Activated CD8-positive, alpha-beta T cell treated with anti-CD3 and anti-CD28 coated beads for 36 hours (primary cell): Measurements from ENCODE around the gene TNS4. TPM values are rescaled to one million over a fixed set of nuclear protein-coding genes. Genes with fewer than 3 reads are reported as not detected.
A peak's percentile ranks its signal among the peaks of the same experiment; 100 is the strongest.

ENCODE experiments used
- ATAC-seq: fragments of 200-7000 bp; cut with Tn5 transposase; one replicate; pipeline ENCODE4 v1.10.0; 2021; ENCODE audit warnings: mild to moderate bottlenecking, moderate library complexity
- CTCF ChIA-PET: fragments of 350-600 bp; sonication (Branson Sonifier 250); formaldehyde crosslinking; loops from one replicate; lab custom pipeline; 2021; ENCODE audit warnings: antibody characterized with exemption; lab: Charles Lee
- POLR2A ChIA-PET: fragments of 350-600 bp; sonication (Branson Sonifier 250); formaldehyde crosslinking; loops from one replicate; lab custom pipeline; 2021; ENCODE audit warnings: antibody characterized with exemption; lab: Charles Lee
- DNase-seq: peaks from one replicate; pipeline ENCODE4 v3.0.0-alpha.2; 2020
- H3K27ac Mint-ChIP-seq: one replicate; pipeline ENCODE4 v1.8.0; 2021; ENCODE audit warnings: mild to moderate bottlenecking, mixed read lengths
- H3K27me3 Mint-ChIP-seq: one replicate; pipeline ENCODE4 v1.8.0; 2021; ENCODE audit warnings: mixed read lengths
- H3K36me3 Mint-ChIP-seq: one replicate; pipeline ENCODE4 v1.8.0; 2021; ENCODE audit warnings: low read depth, mixed read lengths
- H3K4me1 Mint-ChIP-seq: one replicate; pipeline ENCODE4 v1.8.0; 2021; ENCODE audit warnings: low read depth, mixed read lengths
- H3K4me3 Mint-ChIP-seq: one replicate; pipeline ENCODE4 v1.8.0; 2021; ENCODE audit warnings: mild to moderate bottlenecking, moderate library complexity, mixed read lengths
- H3K9me3 Mint-ChIP-seq: one replicate; pipeline ENCODE4 v1.8.0; 2021; ENCODE audit warnings: mixed read lengths
- intact Hi-C: fragments of 100-400 bp; cut with micrococcal nuclease; formaldehyde crosslinking; loops from one replicate; pipeline ENCODE4 v1.10.0; 2022
- total RNA-seq, 2 experiments: library from RNA; stranded (reverse); gene quantifications; one replicate each; pipeline ENCODE4 v1.2.3, GENCODE V29; 2021
- TF ChIP-seq, protein P1 (sequence below): fragments of 200-600 bp; IDR thresholded peaks from one replicate; pipeline ENCODE4 v1.8.0; 2022; ENCODE audit warnings: antibody characterized with exemption, mild to moderate bottlenecking

The TNS4 gene
- total RNA-seq, 2 experiments from 2014 or later = 5.8 to 6.3 TPM

GRCh38 chr17:40487371-40488020 lies 13.9 kb downstream of the TNS4 start:
- H3K4me3 Mint-ChIP-seq = no peak overlapping the region
- DNase-seq (no peak), ATAC-seq (no peak)
- intact Hi-C loops = no loop called here
- TF ChIP-seq, protein P1, sequence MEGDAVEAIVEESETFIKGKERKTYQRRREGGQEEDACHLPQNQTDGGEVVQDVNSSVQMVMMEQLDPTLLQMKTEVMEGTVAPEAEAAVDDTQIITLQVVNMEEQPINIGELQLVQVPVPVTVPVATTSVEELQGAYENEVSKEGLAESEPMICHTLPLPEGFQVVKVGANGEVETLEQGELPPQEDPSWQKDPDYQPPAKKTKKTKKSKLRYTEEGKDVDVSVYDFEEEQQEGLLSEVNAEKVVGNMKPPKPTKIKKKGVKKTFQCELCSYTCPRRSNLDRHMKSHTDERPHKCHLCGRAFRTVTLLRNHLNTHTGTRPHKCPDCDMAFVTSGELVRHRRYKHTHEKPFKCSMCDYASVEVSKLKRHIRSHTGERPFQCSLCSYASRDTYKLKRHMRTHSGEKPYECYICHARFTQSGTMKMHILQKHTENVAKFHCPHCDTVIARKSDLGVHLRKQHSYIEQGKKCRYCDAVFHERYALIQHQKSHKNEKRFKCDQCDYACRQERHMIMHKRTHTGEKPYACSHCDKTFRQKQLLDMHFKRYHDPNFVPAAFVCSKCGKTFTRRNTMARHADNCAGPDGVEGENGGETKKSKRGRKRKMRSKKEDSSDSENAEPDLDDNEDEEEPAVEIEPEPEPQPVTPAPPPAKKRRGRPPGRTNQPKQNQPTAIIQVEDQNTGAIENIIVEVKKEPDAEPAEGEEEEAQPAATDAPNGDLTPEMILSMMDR = no peak
- H3K36me3 Mint-ChIP-seq = no peaks in the 10 kb centered on the region
- ChIA-PET POLR2A (interaction anchor here (0.9 to 1.0 kb wide), 2 partner anchors 15 to 27 kb away, joined by 3 to 4 read pairs; no protein-coding TSS in a partner anchor), CTCF (interaction anchor here (0.7 to 1.9 kb wide), 5 partner anchors 11 to 73 kb away, joined by 3 to 10 read pairs (median 4); partner anchors contain the start of gene TOP2A)
- no peaks in the 10 kb centered on the region for H3K27me3 Mint-ChIP-seq
- H3K4me1 Mint-ChIP-seq = peaks cover 59% of the 10 kb centered on the region
- no peak overlapping the region for H3K27ac Mint-ChIP-seq
- no peaks in the 10 kb centered on the region for H3K9me3 Mint-ChIP-seq

GRCh38 chr17:40486522-40487370 lies 14.7 kb downstream of the TNS4 start:
- DNase-seq = no peak
- CTCF ChIA-PET = interaction anchor here (1.8 to 1.9 kb wide), 3 partner anchors 10 to 74 kb away, joined by 4 to 10 read pairs (median 5); no protein-coding TSS in a partner anchor

GRCh38 chr17:40485851-40486521 lies 15.4 kb downstream of the TNS4 start:
- Mint-ChIP-seq H3K27ac (peak overlapping the region; percentile 71), H3K27me3 (no peaks in the 10 kb centered on the region), H3K4me3 (no peak overlapping the region), H3K4me1 (peaks cover 61% of the 10 kb centered on the region), H3K36me3 (no peaks in the 10 kb centered on the region), H3K9me3 (no peaks in the 10 kb centered on the region)
- CTCF ChIA-PET = no interaction called here
- intact Hi-C loops = no loop called here
- ATAC-seq (peak; percentile 50), DNase-seq (peak; percentile 64)
- TF ChIP-seq, protein P1 = no peak
- POLR2A ChIA-PET = interaction anchor here (1.0 kb wide), 1 partner anchor 8 kb away, joined by 3 read pairs; no protein-coding TSS in a partner anchor

More at GRCh38 chr17:40486522-40487370, 14.7 kb downstream of the TNS4 start:
- H3K36me3 Mint-ChIP-seq = no peaks in the 10 kb centered on the region
- no peaks in the 10 kb centered on the region for H3K9me3 Mint-ChIP-seq
- ATAC-seq = no peak
- H3K27ac Mint-ChIP-seq = peak overlapping the region; percentile 39
- intact Hi-C loops = no loop called here
- no peak overlapping the region for H3K4me3 Mint-ChIP-seq
- TF ChIP-seq, protein P1 = no peak
- no peaks in the 10 kb centered on the region for H3K27me3 Mint-ChIP-seq
- peaks cover 61% of the 10 kb centered on the region for H3K4me1 Mint-ChIP-seq
- POLR2A ChIA-PET = interaction anchor here (1.0 kb wide), 1 partner anchor 9 kb away, joined by 3 read pairs; no protein-coding TSS in a partner anchor

GRCh38 chr17:40484973-40485530 lies 16.4 kb downstream of the TNS4 start:
- ATAC-seq (no peak), DNase-seq (no peak)
- TF ChIP-seq, protein P1 = no peak
- intact Hi-C loops = loop anchor here (5.0 kb wide), 2 partner anchors 32 to 47 kb away; no protein-coding TSS in a partner anchor
- no peaks in the 10 kb centered on the region for H3K9me3 Mint-ChIP-seq
- H3K4me1 Mint-ChIP-seq = peaks cover 61% of the 10 kb centered on the region
- H3K27me3 Mint-ChIP-seq = no peaks in the 10 kb centered on the region
- no peaks in the 10 kb centered on the region for H3K36me3 Mint-ChIP-seq
- H3K4me3 Mint-ChIP-seq = no peak overlapping the region
- POLR2A ChIA-PET = interaction anchor here (1.4 to 1.6 kb wide), 2 partner anchors 45 to 48 kb away, joined by 3 to 4 read pairs; no protein-coding TSS in a partner anchor
- CTCF ChIA-PET = interaction anchor here (1.0 to 11.0 kb wide), 2 partner anchors 46 to 55 kb away, joined by 3 to 158 read pairs; no protein-coding TSS in a partner anchor
- H3K27ac Mint-ChIP-seq = no peak overlapping the region
